Measurements from ENCODE around the gene LONP1.

LONP1 gene, protein sequence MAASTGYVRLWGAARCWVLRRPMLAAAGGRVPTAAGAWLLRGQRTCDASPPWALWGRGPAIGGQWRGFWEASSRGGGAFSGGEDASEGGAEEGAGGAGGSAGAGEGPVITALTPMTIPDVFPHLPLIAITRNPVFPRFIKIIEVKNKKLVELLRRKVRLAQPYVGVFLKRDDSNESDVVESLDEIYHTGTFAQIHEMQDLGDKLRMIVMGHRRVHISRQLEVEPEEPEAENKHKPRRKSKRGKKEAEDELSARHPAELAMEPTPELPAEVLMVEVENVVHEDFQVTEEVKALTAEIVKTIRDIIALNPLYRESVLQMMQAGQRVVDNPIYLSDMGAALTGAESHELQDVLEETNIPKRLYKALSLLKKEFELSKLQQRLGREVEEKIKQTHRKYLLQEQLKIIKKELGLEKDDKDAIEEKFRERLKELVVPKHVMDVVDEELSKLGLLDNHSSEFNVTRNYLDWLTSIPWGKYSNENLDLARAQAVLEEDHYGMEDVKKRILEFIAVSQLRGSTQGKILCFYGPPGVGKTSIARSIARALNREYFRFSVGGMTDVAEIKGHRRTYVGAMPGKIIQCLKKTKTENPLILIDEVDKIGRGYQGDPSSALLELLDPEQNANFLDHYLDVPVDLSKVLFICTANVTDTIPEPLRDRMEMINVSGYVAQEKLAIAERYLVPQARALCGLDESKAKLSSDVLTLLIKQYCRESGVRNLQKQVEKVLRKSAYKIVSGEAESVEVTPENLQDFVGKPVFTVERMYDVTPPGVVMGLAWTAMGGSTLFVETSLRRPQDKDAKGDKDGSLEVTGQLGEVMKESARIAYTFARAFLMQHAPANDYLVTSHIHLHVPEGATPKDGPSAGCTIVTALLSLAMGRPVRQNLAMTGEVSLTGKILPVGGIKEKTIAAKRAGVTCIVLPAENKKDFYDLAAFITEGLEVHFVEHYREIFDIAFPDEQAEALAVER

GRCh38 chr19:5719961-5720790 is at the start of gene LONP1, which contains the start of gene CATSPERD:
LONP1 (minus strand) TSS chr19:5720146; CDS start chr19:5720132, 14 bp downstream.
CATSPERD (plus strand) TSS chr19:5720637; CDS start chr19:5720738, 101 bp downstream.
- DNase-seq (ENCODE audit: low read depth) = peak; percentile 96
- TF ChIP-seq MAX (IDR thresholded peaks at IDR 0.05; ENCODE audit: low read depth, low read length) (peak; percentile 100), MYC (IDR thresholded peaks at IDR 0.05; ENCODE audit: low read depth, low read length) (peak; percentile 100), POLR2A (IDR thresholded peaks at IDR 0.05; ENCODE audit: extremely low read depth, insufficient read length) (peak; percentile 93)
- TF ChIP-seq, protein P1, sequence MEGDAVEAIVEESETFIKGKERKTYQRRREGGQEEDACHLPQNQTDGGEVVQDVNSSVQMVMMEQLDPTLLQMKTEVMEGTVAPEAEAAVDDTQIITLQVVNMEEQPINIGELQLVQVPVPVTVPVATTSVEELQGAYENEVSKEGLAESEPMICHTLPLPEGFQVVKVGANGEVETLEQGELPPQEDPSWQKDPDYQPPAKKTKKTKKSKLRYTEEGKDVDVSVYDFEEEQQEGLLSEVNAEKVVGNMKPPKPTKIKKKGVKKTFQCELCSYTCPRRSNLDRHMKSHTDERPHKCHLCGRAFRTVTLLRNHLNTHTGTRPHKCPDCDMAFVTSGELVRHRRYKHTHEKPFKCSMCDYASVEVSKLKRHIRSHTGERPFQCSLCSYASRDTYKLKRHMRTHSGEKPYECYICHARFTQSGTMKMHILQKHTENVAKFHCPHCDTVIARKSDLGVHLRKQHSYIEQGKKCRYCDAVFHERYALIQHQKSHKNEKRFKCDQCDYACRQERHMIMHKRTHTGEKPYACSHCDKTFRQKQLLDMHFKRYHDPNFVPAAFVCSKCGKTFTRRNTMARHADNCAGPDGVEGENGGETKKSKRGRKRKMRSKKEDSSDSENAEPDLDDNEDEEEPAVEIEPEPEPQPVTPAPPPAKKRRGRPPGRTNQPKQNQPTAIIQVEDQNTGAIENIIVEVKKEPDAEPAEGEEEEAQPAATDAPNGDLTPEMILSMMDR (IDR thresholded peaks at IDR 0.05; ENCODE audit: low read depth, low read length) = peak; percentile 60
- peak within 1 kb of the TSS; percentile 90 for H3K4me3 ChIP-seq (ENCODE audit: low read depth, low read length)

DNA sequence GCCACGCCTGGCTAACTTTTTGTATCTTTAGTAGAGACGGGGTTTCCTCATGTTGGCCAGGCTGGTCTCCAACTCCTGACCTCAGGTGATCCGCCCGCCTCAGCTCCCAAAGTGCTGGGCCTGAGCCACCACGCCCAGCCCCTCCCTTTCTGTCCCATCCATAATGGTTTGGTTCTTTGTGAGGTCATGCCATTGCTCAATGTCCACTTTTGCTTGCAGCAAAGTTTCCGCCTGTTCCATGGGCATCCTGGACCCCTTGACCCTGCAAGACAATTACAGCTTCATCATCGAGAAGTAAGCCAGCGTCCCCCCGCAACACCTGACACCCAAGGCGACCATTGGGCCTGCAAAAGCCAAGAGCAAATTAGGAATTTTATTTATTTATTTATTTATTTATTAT is 48.0 kb upstream of the LONP1 start:
- TF ChIP-seq, protein P1 (IDR thresholded peaks at IDR 0.05; ENCODE audit: low read depth, low read length) = no peak
- TF ChIP-seq MYC (IDR thresholded peaks at IDR 0.05; ENCODE audit: low read depth, low read length) = no peak
- no peak for TF ChIP-seq MAX (IDR thresholded peaks at IDR 0.05; ENCODE audit: low read depth, low read length)
- no peak for TF ChIP-seq POLR2A (IDR thresholded peaks at IDR 0.05; ENCODE audit: extremely low read depth, insufficient read length)
- no peak overlapping the region for H3K4me3 ChIP-seq (ENCODE audit: low read depth, low read length)
- DNase-seq (ENCODE audit: low read depth) = no peak

DNA sequence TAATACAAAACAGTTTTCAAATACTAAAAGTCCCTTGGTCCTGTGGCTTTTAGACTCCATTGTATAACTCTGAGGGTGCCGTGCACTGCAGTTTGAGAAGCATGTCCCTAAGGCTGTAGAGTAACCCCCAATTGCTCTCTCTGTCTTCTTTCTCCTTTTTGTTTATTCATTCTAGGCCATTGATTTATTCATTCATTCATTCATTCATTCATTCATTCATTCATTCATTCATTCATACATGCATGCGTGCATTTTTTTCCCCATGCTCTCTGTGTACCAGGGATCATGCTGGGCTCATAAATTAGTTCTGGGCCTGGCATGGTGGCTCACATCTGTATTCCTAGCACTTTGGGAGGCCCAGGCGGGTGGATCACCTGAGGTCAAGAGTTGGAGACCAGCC is 45.3 kb upstream of the LONP1 start:
- DNase-seq (ENCODE audit: low read depth) = no peak
- H3K4me3 ChIP-seq (ENCODE audit: low read depth, low read length) = no peak overlapping the region
- TF ChIP-seq MYC (IDR thresholded peaks at IDR 0.05; ENCODE audit: low read depth, low read length) (no peak), MAX (IDR thresholded peaks at IDR 0.05; ENCODE audit: low read depth, low read length) (no peak)
- TF ChIP-seq, protein P1 (IDR thresholded peaks at IDR 0.05; ENCODE audit: low read depth, low read length) = no peak

- DNase-seq (ENCODE audit: low read depth) = no peak
- TF ChIP-seq, protein P1 (IDR thresholded peaks at IDR 0.05; ENCODE audit: low read depth, low read length) = no peak
- TF ChIP-seq POLR2A (IDR thresholded peaks at IDR 0.05; ENCODE audit: extremely low read depth, insufficient read length) = no peak
- no peak for TF ChIP-seq MAX (IDR thresholded peaks at IDR 0.05; ENCODE audit: low read depth, low read length)
- TF ChIP-seq MYC (IDR thresholded peaks at IDR 0.05; ENCODE audit: low read depth, low read length) = no peak
- H3K4me3 ChIP-seq (ENCODE audit: low read depth, low read length) = no peak overlapping the region
Measured at GRCh38 chr19:5762608-5763217, 42.8 kb upstream of the LONP1 start.

GRCh38 chr19:5753743-5754142 is 33.8 kb upstream of the LONP1 start:
- no peak overlapping the region for H3K4me3 ChIP-seq (ENCODE audit: low read depth, low read length)
- TF ChIP-seq MAX (IDR thresholded peaks at IDR 0.05; ENCODE audit: low read depth, low read length) (no peak), POLR2A (IDR thresholded peaks at IDR 0.05; ENCODE audit: extremely low read depth, insufficient read length) (no peak), MYC (IDR thresholded peaks at IDR 0.05; ENCODE audit: low read depth, low read length) (no peak)
- TF ChIP-seq, protein P1 (IDR thresholded peaks at IDR 0.05; ENCODE audit: low read depth, low read length) = no peak
- DNase-seq (ENCODE audit: low read depth) = no peak

All from NB4 (cell line).